Astrocyte of the spinal cord (primary cell): Measurements from ENCODE around the gene PAPPA.

Experiments used
- DNase-seq: peaks from one replicate; pipeline ENCODE4 v3.0.0; 2011; ENCODE audit warnings: low read depth, low spot score
- H3K4me3 ChIP-seq: 2 replicates; pipeline ENCODE4 v1.5.1; 2011; ENCODE audit warnings: low read depth, mild to moderate bottlenecking, low read length, moderate library complexity
- CTCF ChIP-seq: IDR thresholded peaks from 2 replicates; pipeline ENCODE4 v1.5.1; 2012; ENCODE audit warnings: low read depth, mild to moderate bottlenecking, low read length, inconsistent platforms
- in situ Hi-C: cut with HindIII; loops from 2 replicates; pipeline ENCODE4 v1.10.0; 2017; ENCODE audit warnings: low sequenced_read_pairs

The PAPPA gene

DNA sequence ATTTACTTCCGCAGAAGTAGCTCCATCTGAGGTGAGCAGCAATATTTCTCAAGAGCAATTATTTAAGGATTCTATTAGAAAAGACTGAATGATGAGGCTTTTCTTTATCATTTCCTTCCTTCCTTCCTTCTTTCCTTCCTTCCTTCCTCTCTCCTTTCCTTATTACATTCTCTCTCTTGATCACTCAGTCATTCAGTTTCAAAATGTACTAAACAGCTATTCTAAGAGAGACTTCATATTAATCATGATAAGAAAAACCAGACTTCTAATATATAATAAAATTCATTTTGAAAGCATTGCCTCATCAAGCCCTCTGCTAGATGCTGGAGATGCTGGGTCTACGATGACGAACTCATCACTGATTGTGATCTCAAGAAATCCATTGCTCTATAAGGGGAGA is 30.4 kb upstream of the PAPPA start:
- no peak overlapping the region for H3K4me3 ChIP-seq
- no peak for DNase-seq
- no peak for TF ChIP-seq CTCF
- in situ Hi-C loops, result no loop called here

DNA sequence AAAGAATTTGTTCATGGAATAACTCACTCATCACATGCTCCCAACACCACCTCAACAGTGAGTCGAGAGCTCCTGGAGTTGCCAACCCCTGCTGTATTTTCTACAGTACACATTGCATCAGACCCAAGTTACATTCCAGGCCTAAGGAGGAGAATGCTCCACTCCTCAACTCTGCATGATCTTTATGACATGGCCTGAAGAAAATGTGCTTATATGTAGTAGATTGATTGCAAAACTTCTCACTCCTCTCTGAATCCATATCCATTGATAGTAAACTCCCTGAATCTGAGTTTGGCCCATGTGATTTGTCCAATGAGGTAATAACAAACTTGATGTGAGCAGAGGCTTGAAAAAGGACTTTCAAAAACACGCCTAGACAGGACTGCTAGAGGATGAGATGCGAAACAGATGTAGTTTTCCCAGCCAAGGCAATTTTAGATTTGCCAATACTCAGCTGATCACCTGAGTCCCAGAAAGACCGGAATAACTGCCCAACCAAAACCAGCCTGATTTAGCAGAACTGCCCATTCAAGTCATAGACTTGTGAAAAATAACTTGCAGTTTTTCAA is 29.0 kb upstream of the PAPPA start:
- in situ Hi-C loops, result no loop called here
- no peak overlapping the region for H3K4me3 ChIP-seq
- peak; percentile 30 for DNase-seq
- no peak for TF ChIP-seq CTCF

GRCh38 chr9:116133163-116133562 is 20.4 kb upstream of the PAPPA start:
- no peak for DNase-seq
- in situ Hi-C loops, result no loop called here
- H3K4me3 ChIP-seq, result no peak overlapping the region
- TF ChIP-seq CTCF, result no peak

DNA sequence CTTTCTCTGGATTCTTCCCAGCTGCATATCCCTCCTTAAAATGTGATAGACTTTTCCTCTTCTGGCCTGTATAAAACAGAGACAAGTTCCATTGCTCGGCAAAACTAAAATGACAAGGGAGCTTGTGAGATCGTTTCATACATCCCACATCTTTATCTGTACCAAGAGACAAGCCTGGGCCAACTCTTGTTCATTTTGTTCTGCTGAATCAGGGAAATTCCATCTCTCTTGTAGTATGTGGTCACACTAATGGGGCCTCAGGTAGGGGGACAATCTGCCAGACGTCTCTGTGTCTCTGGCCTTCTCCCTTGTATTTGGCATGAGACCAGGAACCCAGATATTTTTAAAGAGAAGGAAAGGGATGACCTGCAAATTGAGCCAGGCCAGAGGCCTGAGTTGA is 18.6 kb upstream of the PAPPA start:
- no peak for TF ChIP-seq CTCF
- no peak overlapping the region for H3K4me3 ChIP-seq
- in situ Hi-C loops, result no loop called here
- no peak for DNase-seq

- no peak for DNase-seq
- in situ Hi-C loops, result no loop called here
- H3K4me3 ChIP-seq, result no peak overlapping the region
- no peak for TF ChIP-seq CTCF
Observed at GRCh38 chr9:116137010-116137409, 16.6 kb upstream of the PAPPA start.

- DNase-seq, result no peak
- TF ChIP-seq CTCF, result no peak
- in situ Hi-C loops, result no loop called here
- no peak overlapping the region for H3K4me3 ChIP-seq
Observed at GRCh38 chr9:116137581-116137980, 16.0 kb upstream of the PAPPA start.
